ENCODE measurements around the gene ARSA. TPM values are rescaled to one million over a fixed set of nuclear protein-coding genes. Genes with fewer than 3 reads are reported as not detected.

Gene ARSA
- total and polyA plus RNA-seq, 2 of the 13 experiments (the other 11 are each of a cell fraction or from before 2014, with no cell fraction given): 9.0 to 11.5 TPM

DNA sequence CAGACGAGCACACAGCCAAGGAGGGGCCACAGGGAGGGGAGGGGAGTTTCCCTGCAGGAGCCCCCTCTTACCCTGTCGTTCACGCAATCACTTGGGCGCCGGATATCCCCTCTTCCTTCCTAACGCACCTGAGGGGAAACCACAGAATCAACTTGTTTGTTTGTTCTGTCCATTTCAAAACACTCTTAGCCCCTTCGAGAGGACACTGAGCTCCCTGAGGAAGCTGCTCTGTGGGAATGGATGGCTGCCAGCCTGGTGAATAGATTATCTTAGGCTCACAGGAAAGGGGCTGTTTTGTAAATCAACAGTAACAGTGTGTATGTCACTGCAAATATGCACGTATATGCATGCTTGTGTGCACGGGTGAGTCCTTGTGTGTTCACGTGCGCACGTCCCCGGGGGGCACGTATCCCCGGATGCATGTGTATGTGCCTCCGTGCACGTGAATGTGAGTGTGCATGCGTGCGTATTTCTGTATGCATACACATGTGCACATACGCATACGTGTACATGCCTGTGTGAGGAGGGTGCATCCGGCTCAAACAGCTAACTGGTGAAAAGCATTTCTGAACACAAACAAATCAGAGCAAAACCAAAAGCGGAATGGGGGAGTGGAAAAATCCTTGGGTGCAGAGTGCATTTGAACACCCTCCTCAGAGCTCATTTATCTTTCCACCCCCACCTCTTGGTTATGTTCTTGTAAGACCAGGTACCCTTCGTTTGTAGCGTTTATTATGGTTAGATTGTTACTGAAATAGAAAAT lies 7.2 kb downstream of the ARSA start (continued):
- peak; percentile 89 for TF ChIP-seq BHLHE40 (IDR thresholded peaks at IDR 0.05; ENCODE audit: low read length)
- 0 out of 2 replicates have a peak, but pooled peaks have one; percentile 6 for TF ChIP-seq MXD4 (CRISPR knock-in tag; IDR thresholded peaks at IDR 0.05)
- TF ChIP-seq CEBPG (CRISPR knock-in tag; IDR thresholded peaks at IDR 0.05): no peak
- no peak for TF ChIP-seq RFX5 (IDR thresholded peaks at IDR 0.05; ENCODE audit: low read depth, low read length)
- no peak for TF ChIP-seq ZNF44 (CRISPR knock-in tag; IDR thresholded peaks at IDR 0.05)
- TF ChIP-seq KMT2A (CRISPR knock-in tag; IDR thresholded peaks at IDR 0.05): no peak
- no peak for TF ChIP-seq HCFC1 (IDR thresholded peaks at IDR 0.05; ENCODE audit: low read depth, low read length)
- TF ChIP-seq ZNF788 (CRISPR knock-in tag; IDR thresholded peaks at IDR 0.05; ENCODE audit: borderline replicate concordance): no peak
- TF ChIP-seq ARID2 (CRISPR knock-in tag; IDR thresholded peaks at IDR 0.05; ENCODE audit: borderline replicate concordance): no peak
- TF ChIP-seq ZBTB37 (CRISPR knock-in tag; IDR thresholded peaks at IDR 0.05): no peak
- TF ChIP-seq ZNF790 (CRISPR knock-in tag; IDR thresholded peaks at IDR 0.05; ENCODE audit: borderline replicate concordance): no peak
- TF ChIP-seq, protein P1, sequence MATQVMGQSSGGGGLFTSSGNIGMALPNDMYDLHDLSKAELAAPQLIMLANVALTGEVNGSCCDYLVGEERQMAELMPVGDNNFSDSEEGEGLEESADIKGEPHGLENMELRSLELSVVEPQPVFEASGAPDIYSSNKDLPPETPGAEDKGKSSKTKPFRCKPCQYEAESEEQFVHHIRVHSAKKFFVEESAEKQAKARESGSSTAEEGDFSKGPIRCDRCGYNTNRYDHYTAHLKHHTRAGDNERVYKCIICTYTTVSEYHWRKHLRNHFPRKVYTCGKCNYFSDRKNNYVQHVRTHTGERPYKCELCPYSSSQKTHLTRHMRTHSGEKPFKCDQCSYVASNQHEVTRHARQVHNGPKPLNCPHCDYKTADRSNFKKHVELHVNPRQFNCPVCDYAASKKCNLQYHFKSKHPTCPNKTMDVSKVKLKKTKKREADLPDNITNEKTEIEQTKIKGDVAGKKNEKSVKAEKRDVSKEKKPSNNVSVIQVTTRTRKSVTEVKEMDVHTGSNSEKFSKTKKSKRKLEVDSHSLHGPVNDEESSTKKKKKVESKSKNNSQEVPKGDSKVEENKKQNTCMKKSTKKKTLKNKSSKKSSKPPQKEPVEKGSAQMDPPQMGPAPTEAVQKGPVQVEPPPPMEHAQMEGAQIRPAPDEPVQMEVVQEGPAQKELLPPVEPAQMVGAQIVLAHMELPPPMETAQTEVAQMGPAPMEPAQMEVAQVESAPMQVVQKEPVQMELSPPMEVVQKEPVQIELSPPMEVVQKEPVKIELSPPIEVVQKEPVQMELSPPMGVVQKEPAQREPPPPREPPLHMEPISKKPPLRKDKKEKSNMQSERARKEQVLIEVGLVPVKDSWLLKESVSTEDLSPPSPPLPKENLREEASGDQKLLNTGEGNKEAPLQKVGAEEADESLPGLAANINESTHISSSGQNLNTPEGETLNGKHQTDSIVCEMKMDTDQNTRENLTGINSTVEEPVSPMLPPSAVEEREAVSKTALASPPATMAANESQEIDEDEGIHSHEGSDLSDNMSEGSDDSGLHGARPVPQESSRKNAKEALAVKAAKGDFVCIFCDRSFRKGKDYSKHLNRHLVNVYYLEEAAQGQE (IDR thresholded peaks at IDR 0.05; ENCODE audit: borderline replicate concordance in 1 of 2, low read depth in 1 of 2, low read length in 2 of 2): no peak
- TF ChIP-seq TMF1 (CRISPR knock-in tag; IDR thresholded peaks at IDR 0.05; ENCODE audit: low read depth): no peak
- TF ChIP-seq RELA (CRISPR knock-in tag; IDR thresholded peaks at IDR 0.05): no peak
- no peak for TF ChIP-seq NPAS2 (CRISPR knock-in tag; IDR thresholded peaks at IDR 0.05; ENCODE audit: borderline replicate concordance)
- TF ChIP-seq, protein P2, sequence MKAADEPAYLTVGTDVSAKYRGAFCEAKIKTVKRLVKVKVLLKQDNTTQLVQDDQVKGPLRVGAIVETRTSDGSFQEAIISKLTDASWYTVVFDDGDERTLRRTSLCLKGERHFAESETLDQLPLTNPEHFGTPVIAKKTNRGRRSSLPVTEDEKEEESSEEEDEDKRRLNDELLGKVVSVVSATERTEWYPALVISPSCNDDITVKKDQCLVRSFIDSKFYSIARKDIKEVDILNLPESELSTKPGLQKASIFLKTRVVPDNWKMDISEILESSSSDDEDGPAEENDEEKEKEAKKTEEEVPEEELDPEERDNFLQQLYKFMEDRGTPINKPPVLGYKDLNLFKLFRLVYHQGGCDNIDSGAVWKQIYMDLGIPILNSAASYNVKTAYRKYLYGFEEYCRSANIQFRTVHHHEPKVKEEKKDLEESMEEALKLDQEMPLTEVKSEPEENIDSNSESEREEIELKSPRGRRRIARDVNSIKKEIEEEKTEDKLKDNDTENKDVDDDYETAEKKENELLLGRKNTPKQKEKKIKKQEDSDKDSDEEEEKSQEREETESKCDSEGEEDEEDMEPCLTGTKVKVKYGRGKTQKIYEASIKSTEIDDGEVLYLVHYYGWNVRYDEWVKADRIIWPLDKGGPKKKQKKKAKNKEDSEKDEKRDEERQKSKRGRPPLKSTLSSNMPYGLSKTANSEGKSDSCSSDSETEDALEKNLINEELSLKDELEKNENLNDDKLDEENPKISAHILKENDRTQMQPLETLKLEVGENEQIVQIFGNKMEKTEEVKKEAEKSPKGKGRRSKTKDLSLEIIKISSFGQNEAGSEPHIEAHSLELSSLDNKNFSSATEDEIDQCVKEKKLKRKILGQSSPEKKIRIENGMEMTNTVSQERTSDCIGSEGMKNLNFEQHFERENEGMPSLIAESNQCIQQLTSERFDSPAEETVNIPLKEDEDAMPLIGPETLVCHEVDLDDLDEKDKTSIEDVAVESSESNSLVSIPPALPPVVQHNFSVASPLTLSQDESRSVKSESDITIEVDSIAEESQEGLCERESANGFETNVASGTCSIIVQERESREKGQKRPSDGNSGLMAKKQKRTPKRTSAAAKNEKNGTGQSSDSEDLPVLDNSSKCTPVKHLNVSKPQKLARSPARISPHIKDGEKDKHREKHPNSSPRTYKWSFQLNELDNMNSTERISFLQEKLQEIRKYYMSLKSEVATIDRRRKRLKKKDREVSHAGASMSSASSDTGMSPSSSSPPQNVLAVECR (CRISPR knock-in tag; IDR thresholded peaks at IDR 0.05; ENCODE audit: borderline replicate concordance): peak; percentile 26; the same call in 1 of the 2 replicates
- TF ChIP-seq SP5 (CRISPR knock-in tag; IDR thresholded peaks at IDR 0.05; ENCODE audit: borderline replicate concordance, low read depth): no peak
- peak; percentile 40 for TF ChIP-seq TEAD3 (CRISPR knock-in tag; optimal IDR thresholded peaks at IDR 0.05; ENCODE audit: borderline replicate concordance)

All from HepG2 (cell line).